ENCODE measurements around the gene CFAP20.

GRCh38 chr16:58084635-58085034, 44.5 kb downstream of the CFAP20 start:
- TF ChIP-seq CTCF (IDR thresholded peaks at IDR 0.05; ENCODE audit: poor library complexity, severe bottlenecking) (no peak), EZH2 (IDR thresholded peaks at IDR 0.05; ENCODE audit: borderline replicate concordance, insufficient read depth, low read length, poor library complexity, severe bottlenecking) (no peak), RAD21 (conservative IDR thresholded peaks at IDR 0.05) (no peak)
- TF ChIP-seq, protein P1, sequence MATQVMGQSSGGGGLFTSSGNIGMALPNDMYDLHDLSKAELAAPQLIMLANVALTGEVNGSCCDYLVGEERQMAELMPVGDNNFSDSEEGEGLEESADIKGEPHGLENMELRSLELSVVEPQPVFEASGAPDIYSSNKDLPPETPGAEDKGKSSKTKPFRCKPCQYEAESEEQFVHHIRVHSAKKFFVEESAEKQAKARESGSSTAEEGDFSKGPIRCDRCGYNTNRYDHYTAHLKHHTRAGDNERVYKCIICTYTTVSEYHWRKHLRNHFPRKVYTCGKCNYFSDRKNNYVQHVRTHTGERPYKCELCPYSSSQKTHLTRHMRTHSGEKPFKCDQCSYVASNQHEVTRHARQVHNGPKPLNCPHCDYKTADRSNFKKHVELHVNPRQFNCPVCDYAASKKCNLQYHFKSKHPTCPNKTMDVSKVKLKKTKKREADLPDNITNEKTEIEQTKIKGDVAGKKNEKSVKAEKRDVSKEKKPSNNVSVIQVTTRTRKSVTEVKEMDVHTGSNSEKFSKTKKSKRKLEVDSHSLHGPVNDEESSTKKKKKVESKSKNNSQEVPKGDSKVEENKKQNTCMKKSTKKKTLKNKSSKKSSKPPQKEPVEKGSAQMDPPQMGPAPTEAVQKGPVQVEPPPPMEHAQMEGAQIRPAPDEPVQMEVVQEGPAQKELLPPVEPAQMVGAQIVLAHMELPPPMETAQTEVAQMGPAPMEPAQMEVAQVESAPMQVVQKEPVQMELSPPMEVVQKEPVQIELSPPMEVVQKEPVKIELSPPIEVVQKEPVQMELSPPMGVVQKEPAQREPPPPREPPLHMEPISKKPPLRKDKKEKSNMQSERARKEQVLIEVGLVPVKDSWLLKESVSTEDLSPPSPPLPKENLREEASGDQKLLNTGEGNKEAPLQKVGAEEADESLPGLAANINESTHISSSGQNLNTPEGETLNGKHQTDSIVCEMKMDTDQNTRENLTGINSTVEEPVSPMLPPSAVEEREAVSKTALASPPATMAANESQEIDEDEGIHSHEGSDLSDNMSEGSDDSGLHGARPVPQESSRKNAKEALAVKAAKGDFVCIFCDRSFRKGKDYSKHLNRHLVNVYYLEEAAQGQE (IDR thresholded peaks at IDR 0.05; ENCODE audit: borderline replicate concordance), result no peak
